MCF 10A (cell line): Measurements from ENCODE around the gene KIAA0513. TPM values are rescaled to one million over a fixed set of nuclear protein-coding genes. Genes with fewer than 3 reads are reported as not detected.

Experiments
- BruUV-seq: library from RNA; stranded (reverse); fragments of 400-500 nt; replicated peaks from 2 replicates; lab custom pipeline; 2021; lab: Mats Ljungman, UMichigan
- CTCF ChIA-PET: fragments of 300-600 bp; sonication (Branson Sonifier 250); formaldehyde crosslinking; extraction: SDS; loops from one replicate; lab custom pipeline; 2021; ENCODE audit warnings: antibody characterized with exemption, inconsistent platforms; lab: Yijun Ruan, JAX
- POLR2A ChIA-PET: fragments of 300-600, 350-650 bp; sonication (Branson Sonifier 250); formaldehyde crosslinking; extraction: SDS; loops from one replicate; lab custom pipeline; 2020; ENCODE audit warnings: antibody characterized with exemption, inconsistent platforms; lab: Yijun Ruan, JAX
- DNase-seq: peaks from one replicate; pipeline ENCODE4 v3.0.0-alpha.2; 2018; ENCODE audit not compliant: unreplicated experiment
- H3K27ac Mint-ChIP-seq: one replicate; pipeline ENCODE4 v1.8.0; 2022; ENCODE audit warnings: mild to moderate bottlenecking, low read depth, mixed read lengths; ENCODE audit not compliant: unreplicated experiment
- H3K27me3 Mint-ChIP-seq: one replicate; pipeline ENCODE4 v1.8.0; 2022; ENCODE audit warnings: mixed read lengths; ENCODE audit not compliant: insufficient read depth, unreplicated experiment
- H3K36me3 Mint-ChIP-seq: one replicate; pipeline ENCODE4 v1.8.0; 2022; ENCODE audit warnings: mild to moderate bottlenecking, moderate library complexity, mixed read lengths; ENCODE audit not compliant: insufficient read depth, unreplicated experiment
- H3K4me1 Mint-ChIP-seq: one replicate; pipeline ENCODE4 v1.8.0; 2022; ENCODE audit warnings: mixed read lengths; ENCODE audit not compliant: insufficient read depth, unreplicated experiment
- H3K4me3 Mint-ChIP-seq: one replicate; pipeline ENCODE4 v1.8.0; 2022; ENCODE audit warnings: mild to moderate bottlenecking, moderate library complexity, mixed read lengths; ENCODE audit not compliant: unreplicated experiment
- H3K9me3 Mint-ChIP-seq: one replicate; pipeline ENCODE4 v1.8.0; 2022; ENCODE audit warnings: mixed read lengths; ENCODE audit not compliant: unreplicated experiment
- intact Hi-C: fragments of 100-400 bp; cut with micrococcal nuclease; formaldehyde crosslinking; loops from 2 replicates; pipeline ENCODE4 v1.14.1; 2022
- total RNA-seq: library from RNA; stranded (reverse); gene quantifications from 2 replicates; pipeline ENCODE4 v1.2.3, GENCODE V29; 2022
- TF ChIP-seq, protein P1 (sequence below): fragments of 200-600 bp; IDR thresholded peaks from one replicate; pipeline ENCODE4 v1.8.0; 2022; ENCODE audit warnings: antibody characterized with exemption, mild to moderate bottlenecking; ENCODE audit not compliant: unreplicated experiment

The KIAA0513 gene
- total RNA-seq, 1 experiment from 2014 or later: 4.2 TPM

DNA sequence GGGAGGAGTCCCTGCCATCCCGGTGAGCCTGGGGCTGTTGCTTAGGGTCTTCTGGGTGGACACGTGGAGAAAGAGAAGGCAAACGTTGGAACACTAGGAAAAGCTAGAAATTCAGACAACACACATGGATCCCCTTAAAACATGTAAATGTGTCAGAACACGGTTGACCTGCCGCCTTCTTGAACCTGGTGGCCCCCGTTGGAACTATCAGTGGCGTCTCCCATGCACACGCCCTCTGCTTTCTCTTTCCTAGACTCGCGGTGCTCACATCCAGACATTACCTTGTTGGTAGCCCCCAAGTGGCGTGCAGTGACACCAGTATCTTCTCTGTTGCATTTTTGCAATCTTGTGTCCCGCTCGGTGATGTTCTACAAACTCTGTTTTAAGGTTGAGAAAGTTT is 66.1 kb downstream of the KIAA0513 start:
- Mint-ChIP-seq H3K9me3 (no peaks in the 10 kb centered on the region), H3K36me3 (peaks cover 4% of the 10 kb centered on the region), H3K4me1 (no peaks in the 10 kb centered on the region), H3K4me3 (no peak overlapping the region), H3K27me3 (peaks cover 12% of the 10 kb centered on the region), H3K27ac (no peak overlapping the region)
- TF ChIP-seq, protein P1, sequence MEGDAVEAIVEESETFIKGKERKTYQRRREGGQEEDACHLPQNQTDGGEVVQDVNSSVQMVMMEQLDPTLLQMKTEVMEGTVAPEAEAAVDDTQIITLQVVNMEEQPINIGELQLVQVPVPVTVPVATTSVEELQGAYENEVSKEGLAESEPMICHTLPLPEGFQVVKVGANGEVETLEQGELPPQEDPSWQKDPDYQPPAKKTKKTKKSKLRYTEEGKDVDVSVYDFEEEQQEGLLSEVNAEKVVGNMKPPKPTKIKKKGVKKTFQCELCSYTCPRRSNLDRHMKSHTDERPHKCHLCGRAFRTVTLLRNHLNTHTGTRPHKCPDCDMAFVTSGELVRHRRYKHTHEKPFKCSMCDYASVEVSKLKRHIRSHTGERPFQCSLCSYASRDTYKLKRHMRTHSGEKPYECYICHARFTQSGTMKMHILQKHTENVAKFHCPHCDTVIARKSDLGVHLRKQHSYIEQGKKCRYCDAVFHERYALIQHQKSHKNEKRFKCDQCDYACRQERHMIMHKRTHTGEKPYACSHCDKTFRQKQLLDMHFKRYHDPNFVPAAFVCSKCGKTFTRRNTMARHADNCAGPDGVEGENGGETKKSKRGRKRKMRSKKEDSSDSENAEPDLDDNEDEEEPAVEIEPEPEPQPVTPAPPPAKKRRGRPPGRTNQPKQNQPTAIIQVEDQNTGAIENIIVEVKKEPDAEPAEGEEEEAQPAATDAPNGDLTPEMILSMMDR: no peak
- BruUV-seq: no TSS peak
- no peak for DNase-seq
- ChIA-PET CTCF (interaction anchor here (0.5 kb wide), 1 partner anchor 114 kb away, joined by 4 read pairs; no protein-coding TSS in a partner anchor), POLR2A (no interaction called here)
- intact Hi-C loops: no loop called here

DNA sequence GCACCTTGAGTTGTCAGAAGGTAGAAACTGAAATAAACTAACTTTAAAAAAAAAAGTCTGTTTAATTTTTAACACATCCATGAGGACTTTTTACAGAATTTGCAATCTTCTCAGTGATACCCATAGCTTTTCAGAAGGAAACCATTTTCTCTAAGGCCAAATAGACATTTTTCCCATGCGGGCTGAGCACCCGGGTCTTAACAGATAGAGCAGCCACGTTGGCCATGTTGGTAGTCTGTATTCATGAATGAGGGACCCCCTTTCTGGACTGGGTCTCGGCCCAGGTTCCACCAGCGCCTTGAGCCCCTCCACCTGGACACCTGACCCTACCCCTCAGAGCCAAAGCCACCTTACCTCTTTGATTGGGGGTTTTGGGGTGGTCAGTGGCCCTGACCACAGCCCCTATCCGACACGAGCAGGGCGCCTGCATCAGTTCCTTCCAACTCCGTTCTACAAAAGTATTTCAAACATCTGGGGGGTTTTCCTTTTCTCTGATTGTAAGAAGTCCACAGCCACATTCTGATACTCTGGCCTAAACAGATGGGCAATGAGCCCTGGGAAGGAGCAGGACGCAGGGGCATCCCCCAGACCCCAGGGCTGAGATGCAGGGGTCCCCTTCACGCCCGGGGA is 66.7 kb downstream of the KIAA0513 start:
- Mint-ChIP-seq H3K27ac (no peak overlapping the region), H3K4me3 (no peak overlapping the region), H3K36me3 (peaks cover 4% of the 10 kb centered on the region), H3K27me3 (peaks cover 12% of the 10 kb centered on the region), H3K9me3 (no peaks in the 10 kb centered on the region), H3K4me1 (no peaks in the 10 kb centered on the region)
- BruUV-seq: no TSS peak
- DNase-seq: no peak
- intact Hi-C loops: no loop called here
- TF ChIP-seq, protein P1: no peak
- ChIA-PET POLR2A (no interaction called here), CTCF (no interaction called here)

DNA sequence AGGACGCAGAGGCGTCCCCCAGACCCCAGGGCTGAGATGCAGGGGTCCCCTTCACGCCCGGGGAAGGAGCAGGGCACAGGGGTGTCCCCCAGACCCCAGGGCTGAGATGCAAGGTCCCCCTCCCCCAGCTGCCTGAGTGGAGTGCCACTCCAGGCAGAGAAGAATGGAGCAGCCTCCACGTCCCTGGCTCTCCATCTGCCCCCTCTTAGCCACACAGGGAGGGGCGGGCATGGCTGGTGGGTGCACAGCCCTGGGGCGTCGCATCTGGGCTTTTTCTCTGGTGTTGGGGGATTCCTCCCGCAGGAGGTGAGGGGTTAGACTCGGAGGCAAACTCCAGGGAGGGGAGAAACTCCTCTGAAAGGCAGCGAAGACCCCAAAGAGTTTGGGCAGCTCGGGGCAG is 67.2 kb downstream of the KIAA0513 start:
- H3K27ac Mint-ChIP-seq: no peak overlapping the region
- BruUV-seq: no TSS peak
- peaks cover 12% of the 10 kb centered on the region for H3K27me3 Mint-ChIP-seq
- CTCF ChIA-PET: no interaction called here
- H3K4me1 Mint-ChIP-seq: no peaks in the 10 kb centered on the region
- DNase-seq: no peak
- no peak overlapping the region for H3K4me3 Mint-ChIP-seq
- peaks cover 4% of the 10 kb centered on the region for H3K36me3 Mint-ChIP-seq
- TF ChIP-seq, protein P1: no peak
- intact Hi-C loops: no loop called here
- POLR2A ChIA-PET: no interaction called here
- no peaks in the 10 kb centered on the region for H3K9me3 Mint-ChIP-seq

DNA sequence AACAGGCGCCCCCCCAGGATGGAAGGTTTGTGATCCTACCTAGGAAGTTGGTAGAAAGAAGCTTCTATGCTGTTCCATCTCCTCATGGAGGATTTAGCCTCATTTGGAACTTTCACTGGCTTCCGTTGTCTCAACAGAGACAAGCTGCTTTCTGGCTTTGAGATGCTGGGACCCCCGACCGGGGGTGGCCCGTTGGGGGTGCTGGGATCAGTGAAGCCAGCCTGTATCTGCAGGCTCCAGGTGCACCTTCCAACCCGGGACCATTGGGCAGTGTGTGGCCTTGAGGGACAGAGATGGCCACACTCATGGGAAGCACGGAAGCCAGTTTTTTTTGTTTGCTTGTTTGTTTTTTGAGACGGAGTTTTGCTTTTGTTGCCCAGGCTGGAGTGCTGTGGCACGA is 69.3 kb downstream of the KIAA0513 start:
- DNase-seq: no peak
- ChIA-PET CTCF (interaction anchor here (1.4 kb wide), 1 partner anchor 10 kb away, joined by 7 read pairs; no protein-coding TSS in a partner anchor), POLR2A (no interaction called here)
- Mint-ChIP-seq H3K4me1 (no peaks in the 10 kb centered on the region), H3K27ac (no peak overlapping the region), H3K9me3 (no peaks in the 10 kb centered on the region), H3K36me3 (no peaks in the 10 kb centered on the region), H3K4me3 (no peak overlapping the region), H3K27me3 (peaks cover 12% of the 10 kb centered on the region)
- BruUV-seq: no TSS peak
- TF ChIP-seq, protein P1: no peak
- intact Hi-C loops: no loop called here
